HepG2 (cell line): Measurements from ENCODE around the gene FUOM. TPM values are rescaled to one million over a fixed set of nuclear protein-coding genes. Genes with fewer than 3 reads are reported as not detected.

ENCODE experiments used
- GATAD2A ChIP-seq: IDR thresholded peaks from 2 replicates; pipeline ENCODE4 v1.6.1; 2016
- HMGA1 ChIP-seq: sonication (generic); formaldehyde crosslinking; conservative IDR thresholded peaks from 2 replicates; pipeline ENCODE4 v1.4.0; 2020; ENCODE audit warnings: missing genetic modification reagents
- LBX2 ChIP-seq: sonication (generic); formaldehyde crosslinking; IDR thresholded peaks from 2 replicates; pipeline ENCODE4 v1.5.0; 2020; ENCODE audit warnings: missing genetic modification reagents, mild to moderate bottlenecking, borderline replicate concordance
- MED13 ChIP-seq: sonication (generic); formaldehyde crosslinking; IDR thresholded peaks from 2 replicates; pipeline ENCODE4 v1.5.0; 2020; ENCODE audit warnings: missing genetic modification reagents
- SMAD9 ChIP-seq: sonication (generic); formaldehyde crosslinking; IDR thresholded peaks from 2 replicates; pipeline ENCODE4 v1.5.1; 2020; ENCODE audit warnings: mild to moderate bottlenecking, missing genetic modification reagents
- SPEN ChIP-seq: sonication (generic); formaldehyde crosslinking; IDR thresholded peaks from 2 replicates; pipeline ENCODE4 v1.5.1; 2020; ENCODE audit warnings: low read depth, mild to moderate bottlenecking, missing genetic modification reagents
- TAF15 ChIP-seq: fragments of 200-400 bp; formaldehyde crosslinking; IDR thresholded peaks from one replicate; pipeline ENCODE4 v1.6.1; 2018; ENCODE audit warnings: mild to moderate bottlenecking, low read depth, low read length; ENCODE audit not compliant: poor library complexity, severe bottlenecking
- TMF1 ChIP-seq: sonication (generic); formaldehyde crosslinking; IDR thresholded peaks from 2 replicates; pipeline ENCODE4 v1.8.1; 2022; ENCODE audit warnings: low read depth, missing genetic modification reagents
- WIZ ChIP-seq: sonication (generic); formaldehyde crosslinking; IDR thresholded peaks from 2 replicates; pipeline ENCODE4 v1.5.1; 2020; ENCODE audit warnings: mild to moderate bottlenecking, missing genetic modification reagents
- ZFP36L2 ChIP-seq: sonication (generic); formaldehyde crosslinking; IDR thresholded peaks from 2 replicates; pipeline ENCODE4 v1.4.0; 2020; ENCODE audit warnings: missing genetic modification reagents
- ZFP91 ChIP-seq: sonication (generic); formaldehyde crosslinking; IDR thresholded peaks from 2 replicates; pipeline ENCODE4 v1.9.0; 2022; ENCODE audit warnings: missing genetic modification reagents, mild to moderate bottlenecking, borderline replicate concordance
- ZNF407 ChIP-seq: sonication (generic); formaldehyde crosslinking; IDR thresholded peaks from one replicate; pipeline ENCODE4 v1.5.1; 2020; ENCODE audit warnings: mild to moderate bottlenecking, missing genetic modification reagents; ENCODE audit errors: not compliant biosample characterization
- ZNF605 ChIP-seq: sonication (generic); formaldehyde crosslinking; IDR thresholded peaks from 2 replicates; pipeline ENCODE4 v1.8.0; 2022; ENCODE audit warnings: mild to moderate bottlenecking, missing genetic modification reagents
- ZNF704 ChIP-seq: sonication (generic); formaldehyde crosslinking; IDR thresholded peaks from 2 replicates; pipeline ENCODE4 v1.8.1; 2023; ENCODE audit warnings: mild to moderate bottlenecking, inconsistent platforms, moderate library complexity, missing genetic modification reagents, borderline replicate concordance
- ZNF782 ChIP-seq: sonication (generic); formaldehyde crosslinking; IDR thresholded peaks from 2 replicates; pipeline ENCODE4 v1.4.0; 2020; ENCODE audit warnings: missing genetic modification reagents, mild to moderate bottlenecking, borderline replicate concordance
- ZSCAN12 ChIP-seq: sonication (generic); formaldehyde crosslinking; IDR thresholded peaks from 2 replicates; pipeline ENCODE4 v1.9.0; 2021; ENCODE audit warnings: mild to moderate bottlenecking, missing genetic modification reagents
- ZSCAN30 ChIP-seq: sonication (generic); formaldehyde crosslinking; IDR thresholded peaks from 2 replicates; pipeline ENCODE4 v1.5.0; 2020; ENCODE audit warnings: mild to moderate bottlenecking, missing genetic modification reagents
- polyA plus RNA-seq, 8 experiments: library from polyadenylated mRNA; depleted of rRNA in 3 of 8; stranded (reverse) in 7 of 8; unstranded in 1 of 8; fragments of >200 nt; fragmentation: Illumina TruSeq in 4 of 8; extraction: Trizol in 4 of 8; gene quantifications; 2 replicates each; pipeline versions ENCODE4 v1.2.1 to v1.2.3, GENCODE V29; 2011 to 2016; ENCODE audit warnings: low read depth in 4 of 8, missing spikeins in 1 of 8, mixed read lengths in 1 of 8; ENCODE audit not compliant: insufficient read depth in 1 of 8
- total RNA-seq, 5 experiments: library from RNA; depleted of rRNA; stranded (reverse); fragments of >200 nt; fragmentation: Illumina TruSeq; extraction: Trizol; gene quantifications; 2 replicates each; pipeline ENCODE4 v1.2.3, GENCODE V29; 2016; ENCODE audit warnings: low read depth in 1 of 5

Gene FUOM
- total and polyA plus RNA-seq, 2 of the 13 experiments (the other 11 are each of a cell fraction or from before 2014, with no cell fraction given), result 27.5 to 60.4 TPM

- TF ChIP-seq ZFP36L2 (CRISPR knock-in tag) (no peak), HMGA1 (CRISPR knock-in tag) (no peak), ZSCAN12 (CRISPR knock-in tag) (no peak), SMAD9 (CRISPR knock-in tag) (no peak), ZNF704 (no peak), TAF15 (peak; percentile 60), LBX2 (CRISPR knock-in tag) (no peak), ZNF407 (CRISPR knock-in tag) (no peak), SPEN (CRISPR knock-in tag) (no peak), ZNF605 (CRISPR knock-in tag) (no peak), ZFP91 (CRISPR knock-in tag) (peak; percentile 32; the same call in 1 of the 2 replicates), TMF1 (0 out of 2 replicates have a peak, but pooled peaks have one; percentile 16), WIZ (CRISPR knock-in tag) (no peak), ZNF782 (CRISPR knock-in tag) (no peak), ZSCAN30 (CRISPR knock-in tag) (no peak), MED13 (no peak), GATAD2A (CRISPR knock-in tag) (no peak)
Measured at GRCh38 chr10:133351408-133352318, 6.2 kb downstream of the FUOM start (continued).
